ENCODE measurements around the gene RPS6KB2.
"Not testable (repeated sequence)": the region's sequence is repeated elsewhere in the genome, so short reads cannot be mapped to it uniquely, and the experiment has no call there.

The RPS6KB2 gene

GRCh38 chr11:67410984-67411784, 17.1 kb upstream of the RPS6KB2 start:
- DNase-seq: no peak

GRCh38 chr11:67411785-67412152, 16.5 kb upstream of the RPS6KB2 start:
- no peak for DNase-seq

GRCh38 chr11:67412495-67413179, 15.7 kb upstream of the RPS6KB2 start:
- DNase-seq: no peak

GRCh38 chr11:67413266-67413849, 14.9 kb upstream of the RPS6KB2 start:
- DNase-seq: no peak

GRCh38 chr11:67415501-67416304, 12.6 kb upstream of the RPS6KB2 start, which contains the start of gene CARNS1:
CARNS1 (plus strand) TSS chr11:67415678; CDS start chr11:67416200, 522 bp downstream.
- DNase-seq: no peak

GRCh38 chr11:67416416-67417335, 11.6 kb upstream of the RPS6KB2 start:
- DNase-seq: peak; percentile 76

- DNase-seq: no peak
Observed at GRCh38 chr11:67417425-67417824, 10.9 kb upstream of the RPS6KB2 start.

- peak; percentile 77 for DNase-seq
Observed at GRCh38 chr11:67418476-67419281, 9.6 kb upstream of the RPS6KB2 start.

- no peak for DNase-seq
Observed at GRCh38 chr11:67419325-67420049, 8.8 kb upstream of the RPS6KB2 start.

GRCh38 chr11:67420147-67420645, 8.1 kb upstream of the RPS6KB2 start:
- DNase-seq: peak; percentile 82

- DNase-seq: peak; percentile 100
Observed at GRCh38 chr11:67420646-67421429, 7.5 kb upstream of the RPS6KB2 start.

- no peak for DNase-seq
Observed at GRCh38 chr11:67421430-67422031, 6.8 kb upstream of the RPS6KB2 start.

- no peak for DNase-seq
Observed at GRCh38 chr11:67422891-67423290, 5.4 kb upstream of the RPS6KB2 start.

- no peak for DNase-seq
Observed at GRCh38 chr11:67423466-67423865, 4.8 kb upstream of the RPS6KB2 start.

- DNase-seq: no peak
Observed at GRCh38 chr11:67423891-67424613, 4.2 kb upstream of the RPS6KB2 start.

- DNase-seq: not testable (repeated sequence)
Observed at GRCh38 chr11:67427364-67427859, 882 bp upstream of the RPS6KB2 start.

GRCh38 chr11:67429038-67429668, 859 bp downstream of the RPS6KB2 start:
- DNase-seq: no peak
